WERI-Rb-1 (cell line): ENCODE data around the gene CELF2.

Source experiments
- DNase-seq: peaks from one replicate; pipeline ENCODE4 v3.0.0-alpha.2; 2020
- H3K27ac ChIP-seq: fragments of 250-450 bp; sonication (Bioruptor Pico); 2 replicates; pipeline ENCODE4 v1.5.1; 2020; ENCODE audit warnings: mild to moderate bottlenecking, moderate library complexity
- H3K27me3 ChIP-seq: fragments of 250-450 bp; sonication (Bioruptor Pico); 2 replicates; pipeline ENCODE4 v1.5.1; 2021; ENCODE audit warnings: mild to moderate bottlenecking, low read depth, moderate library complexity; ENCODE audit not compliant: insufficient read depth, severe bottlenecking
- H3K36me3 ChIP-seq: fragments of 250-450 bp; sonication (Bioruptor Pico); 2 replicates; pipeline ENCODE4 v1.5.1; 2020; ENCODE audit warnings: mild to moderate bottlenecking, moderate library complexity
- H3K4me3 ChIP-seq: 2 replicates; pipeline ENCODE4 v1.5.1; 2011; ENCODE audit warnings: low read depth, mild to moderate bottlenecking, control low read depth, low read length
- H3K9me3 ChIP-seq: fragments of 250-450 bp; sonication (Bioruptor Pico); 2 replicates; pipeline ENCODE4 v1.5.1; 2021; ENCODE audit warnings: mild to moderate bottlenecking, moderate library complexity; ENCODE audit not compliant: severe bottlenecking
- TF ChIP-seq, protein P1 (sequence below): IDR thresholded peaks from 2 replicates; pipeline ENCODE4 v1.5.1; 2011; ENCODE audit warnings: low read depth, mild to moderate bottlenecking, control low read depth, inconsistent platforms, low read length

Gene CELF2

DNA sequence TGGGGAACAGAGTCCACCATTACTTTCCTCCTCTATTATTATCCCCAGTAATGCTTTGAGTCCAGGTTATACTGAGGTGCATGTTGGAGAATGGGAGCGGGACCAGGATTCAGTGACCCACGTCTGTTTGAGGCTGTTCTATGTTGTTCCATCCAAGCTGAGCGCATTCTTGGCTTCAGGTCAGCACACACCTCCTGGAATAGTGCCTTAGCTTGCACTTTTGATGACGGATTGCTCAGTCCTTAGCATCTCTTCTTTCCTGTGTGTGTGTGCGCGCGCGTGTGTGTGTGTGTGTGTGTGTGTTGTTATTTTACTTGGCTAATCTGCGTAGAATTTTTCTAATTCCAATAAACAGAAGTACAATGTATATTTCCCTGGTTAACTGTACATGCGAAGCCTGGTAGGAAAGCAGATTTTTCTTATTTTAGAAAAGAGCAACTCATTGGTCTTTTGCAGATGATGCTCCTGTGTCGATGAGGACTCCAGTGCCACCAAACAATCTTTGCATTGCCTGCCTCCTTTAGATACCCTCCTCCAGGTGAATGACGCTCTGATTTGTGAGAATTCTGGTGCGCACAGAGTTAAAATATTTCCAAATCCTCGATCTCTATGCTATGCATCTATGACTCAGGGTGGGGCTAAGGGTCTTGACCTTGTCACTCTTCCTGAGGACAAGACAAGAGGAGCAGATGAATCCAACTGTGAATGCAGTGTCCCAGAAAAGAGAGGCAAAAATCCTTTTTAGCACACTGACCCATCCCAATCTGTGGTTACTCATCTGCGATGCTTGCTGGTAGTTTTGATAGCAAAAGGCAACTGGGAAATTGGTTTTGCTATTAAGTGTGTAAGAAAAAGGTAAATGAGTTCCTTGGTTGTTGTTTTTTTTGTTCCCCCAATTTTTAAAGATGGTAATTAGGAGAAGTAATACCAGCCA lies 13.3 kb upstream of the CELF2 start:
- no peak overlapping the region for H3K27ac ChIP-seq
- H3K27me3 ChIP-seq: no peaks in the 10 kb centered on the region
- TF ChIP-seq, protein P1, sequence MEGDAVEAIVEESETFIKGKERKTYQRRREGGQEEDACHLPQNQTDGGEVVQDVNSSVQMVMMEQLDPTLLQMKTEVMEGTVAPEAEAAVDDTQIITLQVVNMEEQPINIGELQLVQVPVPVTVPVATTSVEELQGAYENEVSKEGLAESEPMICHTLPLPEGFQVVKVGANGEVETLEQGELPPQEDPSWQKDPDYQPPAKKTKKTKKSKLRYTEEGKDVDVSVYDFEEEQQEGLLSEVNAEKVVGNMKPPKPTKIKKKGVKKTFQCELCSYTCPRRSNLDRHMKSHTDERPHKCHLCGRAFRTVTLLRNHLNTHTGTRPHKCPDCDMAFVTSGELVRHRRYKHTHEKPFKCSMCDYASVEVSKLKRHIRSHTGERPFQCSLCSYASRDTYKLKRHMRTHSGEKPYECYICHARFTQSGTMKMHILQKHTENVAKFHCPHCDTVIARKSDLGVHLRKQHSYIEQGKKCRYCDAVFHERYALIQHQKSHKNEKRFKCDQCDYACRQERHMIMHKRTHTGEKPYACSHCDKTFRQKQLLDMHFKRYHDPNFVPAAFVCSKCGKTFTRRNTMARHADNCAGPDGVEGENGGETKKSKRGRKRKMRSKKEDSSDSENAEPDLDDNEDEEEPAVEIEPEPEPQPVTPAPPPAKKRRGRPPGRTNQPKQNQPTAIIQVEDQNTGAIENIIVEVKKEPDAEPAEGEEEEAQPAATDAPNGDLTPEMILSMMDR: no peak
- no peaks in the 10 kb centered on the region for H3K9me3 ChIP-seq
- no peak overlapping the region for H3K4me3 ChIP-seq
- DNase-seq: no peak
- no peaks in the 10 kb centered on the region for H3K36me3 ChIP-seq

DNA sequence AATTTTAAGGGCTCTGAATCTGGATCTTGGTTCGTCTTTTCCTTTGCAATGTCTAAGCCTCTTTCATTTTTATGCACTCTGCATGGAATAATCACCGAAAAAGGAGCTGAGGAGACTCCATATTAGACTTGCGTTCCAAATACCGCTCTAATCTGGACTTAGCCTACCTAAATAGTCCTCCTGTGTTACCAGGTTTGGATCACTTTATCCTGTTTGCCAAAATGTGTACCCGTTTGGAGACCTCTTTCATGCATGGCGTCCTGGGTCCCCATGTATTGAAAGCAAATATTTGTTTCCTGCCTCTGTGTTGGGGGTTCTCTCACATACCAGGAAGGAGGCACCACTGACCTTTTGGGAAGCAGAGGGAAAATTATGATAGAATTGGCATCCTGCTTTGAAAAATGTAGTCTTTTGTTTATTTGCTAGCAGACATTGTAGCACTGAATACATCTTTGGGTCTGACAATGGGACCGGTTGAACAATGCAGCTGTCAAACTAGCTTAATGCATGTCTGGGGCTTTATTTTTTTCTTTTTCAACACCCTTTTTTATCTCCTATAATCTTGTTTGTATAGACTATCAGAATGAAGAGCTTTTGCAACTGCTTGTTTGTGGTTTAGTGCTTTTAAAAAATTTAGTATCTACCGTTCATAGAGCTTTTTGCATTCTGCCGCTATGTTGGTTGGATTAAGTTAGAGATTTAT lies 11.8 kb upstream of the CELF2 start:
- Histone ChIP-seq H3K36me3 (no peaks in the 10 kb centered on the region), H3K4me3 (no peak overlapping the region), H3K27ac (no peak overlapping the region), H3K27me3 (no peaks in the 10 kb centered on the region), H3K9me3 (no peaks in the 10 kb centered on the region)
- TF ChIP-seq, protein P1: no peak
- DNase-seq: no peak

DNA sequence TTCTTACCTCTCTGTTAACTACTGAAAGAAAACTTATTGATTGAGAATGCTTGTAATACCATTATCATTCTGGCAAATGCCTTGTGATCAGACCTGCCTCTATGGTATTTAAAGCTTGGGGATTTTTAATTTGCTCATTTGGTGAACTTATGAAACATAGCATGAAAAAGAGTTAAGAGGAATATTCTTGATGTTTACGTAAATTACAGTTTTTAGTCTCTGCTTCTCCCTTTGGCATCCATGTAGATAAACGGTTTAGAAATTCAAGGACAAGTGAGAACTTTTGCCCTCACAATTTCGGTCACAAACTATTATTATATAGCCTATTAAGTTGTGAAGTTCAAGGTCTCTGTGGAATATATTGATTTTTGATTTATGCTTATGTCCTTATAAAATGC lies 11.2 kb upstream of the CELF2 start:
- Histone ChIP-seq H3K9me3 (no peaks in the 10 kb centered on the region), H3K4me3 (no peak overlapping the region), H3K27me3 (no peaks in the 10 kb centered on the region), H3K27ac (no peak overlapping the region), H3K36me3 (no peaks in the 10 kb centered on the region)
- DNase-seq: no peak
- TF ChIP-seq, protein P1: no peak

DNA sequence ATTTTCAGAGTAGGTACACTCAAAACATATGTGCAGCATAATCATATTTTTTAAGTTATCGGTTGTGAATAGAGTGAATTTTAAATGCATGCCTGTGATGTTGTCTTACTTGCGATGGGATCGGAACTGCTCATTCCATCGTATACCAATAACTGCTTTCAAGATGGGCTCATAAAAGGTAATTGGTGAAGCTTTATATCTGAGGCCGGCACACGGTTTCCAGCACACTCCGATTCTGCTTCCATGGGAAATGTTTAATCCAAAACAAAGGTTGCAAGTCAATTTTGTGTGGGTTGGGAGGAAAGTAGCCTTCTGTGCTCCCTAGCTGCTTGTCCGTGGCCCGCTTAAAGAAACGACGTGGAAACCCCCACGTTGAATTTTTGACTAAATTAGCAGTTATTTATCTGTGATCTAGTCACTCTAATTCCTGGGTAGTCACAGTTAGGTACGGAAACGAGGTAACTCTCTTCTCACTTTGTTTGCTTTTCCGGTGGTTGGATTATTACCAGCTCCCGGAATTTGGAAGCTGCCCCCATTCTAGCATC lies 10.1 kb upstream of the CELF2 start:
- TF ChIP-seq, protein P1: no peak
- no peak overlapping the region for H3K27ac ChIP-seq

DNA sequence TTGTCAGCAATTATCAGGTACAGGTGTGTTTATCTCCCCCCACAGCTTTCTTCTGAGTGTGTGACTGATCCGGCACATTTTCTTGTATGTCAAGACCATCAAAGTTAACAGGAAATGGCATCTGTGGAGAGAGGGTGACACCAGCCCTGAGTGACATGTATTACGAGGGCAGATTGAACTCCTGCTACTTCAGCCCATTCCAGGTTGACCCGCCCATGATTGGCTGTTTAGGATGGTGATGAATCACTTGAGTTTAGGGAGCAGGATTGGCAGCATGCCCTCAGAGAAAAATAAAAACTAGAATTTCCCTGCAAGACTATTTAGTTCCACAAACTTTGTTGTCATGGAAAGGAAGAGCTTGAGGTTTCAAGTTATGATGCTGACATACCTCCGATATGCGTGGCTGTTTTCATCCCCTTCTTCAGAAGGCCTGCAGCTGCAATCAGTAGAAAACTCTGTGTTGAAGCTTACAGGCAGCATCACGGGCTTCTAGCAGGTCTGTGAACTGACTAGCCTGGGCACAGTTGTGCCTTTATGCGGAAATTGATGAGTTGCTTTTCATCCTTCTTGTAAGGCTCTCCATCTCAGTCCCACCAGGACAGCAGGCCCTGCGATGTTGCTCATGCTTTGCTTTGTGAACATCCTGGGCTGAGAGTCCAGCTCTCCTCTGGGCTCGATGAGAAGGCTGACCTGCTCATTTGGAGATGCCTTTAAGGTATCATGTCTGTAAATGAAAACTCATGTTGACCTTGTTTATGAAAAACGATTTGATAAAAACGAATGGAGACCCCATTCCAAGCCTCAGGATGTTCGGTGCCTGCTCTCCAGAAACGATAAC lies 8.0 kb upstream of the CELF2 start:
- H3K27me3 ChIP-seq: no peaks in the 10 kb centered on the region
- H3K36me3 ChIP-seq: no peaks in the 10 kb centered on the region
- no peaks in the 10 kb centered on the region for H3K9me3 ChIP-seq
- H3K27ac ChIP-seq: no peak overlapping the region
- no peak overlapping the region for H3K4me3 ChIP-seq
- no peak for DNase-seq
- TF ChIP-seq, protein P1: no peak

More for the DNA sequence above, 10.1 kb upstream of the CELF2 start:
- Histone ChIP-seq H3K9me3 (no peaks in the 10 kb centered on the region), H3K36me3 (no peaks in the 10 kb centered on the region), H3K4me3 (no peak overlapping the region), H3K27me3 (no peaks in the 10 kb centered on the region)
- no peak for DNase-seq
